ENCODE data around the gene IFT88. TPM values are rescaled to one million over a fixed set of nuclear protein-coding genes. Genes with fewer than 3 reads are reported as not detected.

IFT88 gene
- polyA plus RNA-seq, 1 donor from 2014 or later = 32.7 TPM

- Histone ChIP-seq H4K20me1 (ENCODE audit: insufficient read depth) (no peaks in the 10 kb centered on the region), H3K79me2 (replicated peaks; ENCODE audit: insufficient read depth, low read length) (no peaks in the 10 kb centered on the region), H3K4me3 (ENCODE audit: low read length) (no peak overlapping the region), H3K9me2 (ENCODE audit: insufficient read depth, low read length) (no peaks in the 10 kb centered on the region), H3F3A (ENCODE audit: insufficient read depth, low read length, poor library complexity, severe bottlenecking) (no peaks in the 10 kb centered on the region), H3K27ac (ENCODE audit: low read length) (no peak overlapping the region), H3K27me3 (ENCODE audit: insufficient read depth, low read depth, low read length) (no peaks in the 10 kb centered on the region), H3K9ac (ENCODE audit: low read length) (no peak overlapping the region), H2AFZ (ENCODE audit: low read depth, low read length) (no peak overlapping the region), H3K36me3 (ENCODE audit: insufficient read depth, low read length) (no peaks in the 10 kb centered on the region), H3K9me3 (ENCODE audit: low read length) (no peaks in the 10 kb centered on the region), H3K4me2 (ENCODE audit: low read length) (no peak overlapping the region)
- TF ChIP-seq REST (IDR thresholded peaks at IDR 0.05; ENCODE audit: borderline replicate concordance) (no peak), EZH2 (IDR thresholded peaks at IDR 0.05; ENCODE audit: borderline replicate concordance, insufficient read depth, low read length, poor library complexity, severe bottlenecking) (no peak), RAD21 (conservative IDR thresholded peaks at IDR 0.05) (no peak), MXI1 (conservative IDR thresholded peaks at IDR 0.05; ENCODE audit: poor library complexity, severe bottlenecking) (no peak), CTCF (IDR thresholded peaks at IDR 0.05; ENCODE audit: poor library complexity, severe bottlenecking) (no peak), EP300 (conservative IDR thresholded peaks at IDR 0.05; ENCODE audit: poor library complexity, severe bottlenecking) (no peak), POLR2AphosphoS5 (IDR thresholded peaks at IDR 0.05) (no peak), TAF1 (IDR thresholded peaks at IDR 0.05; ENCODE audit: low read depth) (no peak)
Observed at GRCh38 chr13:20534038-20534608, 32.8 kb upstream of the IFT88 start.

- H3K79me2 ChIP-seq (replicated peaks; ENCODE audit: insufficient read depth, low read length) = no peaks in the 10 kb centered on the region
- no peak overlapping the region for H2AFZ ChIP-seq (ENCODE audit: low read depth, low read length)
- no peaks in the 10 kb centered on the region for H4K20me1 ChIP-seq (ENCODE audit: insufficient read depth)
- H3K36me3 ChIP-seq (ENCODE audit: insufficient read depth, low read length) = no peaks in the 10 kb centered on the region
- no peaks in the 10 kb centered on the region for H3K9me2 ChIP-seq (ENCODE audit: insufficient read depth, low read length)
- no peaks in the 10 kb centered on the region for H3F3A ChIP-seq (ENCODE audit: insufficient read depth, low read length, poor library complexity, severe bottlenecking)
- no peak overlapping the region for H3K4me2 ChIP-seq (ENCODE audit: low read length)
- H3K27me3 ChIP-seq (ENCODE audit: insufficient read depth, low read depth, low read length) = no peaks in the 10 kb centered on the region
- H3K9me3 ChIP-seq (ENCODE audit: low read length) = no peaks in the 10 kb centered on the region
- TF ChIP-seq MXI1 (conservative IDR thresholded peaks at IDR 0.05; ENCODE audit: poor library complexity, severe bottlenecking) (no peak), EZH2 (IDR thresholded peaks at IDR 0.05; ENCODE audit: borderline replicate concordance, insufficient read depth, low read length, poor library complexity, severe bottlenecking) (no peak), POLR2AphosphoS5 (IDR thresholded peaks at IDR 0.05) (no peak), SMC3 (conservative IDR thresholded peaks at IDR 0.05; ENCODE audit: poor library complexity) (no peak)
- H3K27ac ChIP-seq (ENCODE audit: low read length) = no peak overlapping the region
- no peak overlapping the region for H3K9ac ChIP-seq (ENCODE audit: low read length)
- no peak overlapping the region for H3K4me3 ChIP-seq (ENCODE audit: low read length)
Observed at GRCh38 chr13:20536992-20537391, 30.0 kb upstream of the IFT88 start.
